ENCODE measurements around the gene TSGA10IP. TPM values are rescaled to one million over a fixed set of nuclear protein-coding genes. Genes with fewer than 3 reads are reported as not detected.

The TSGA10IP gene
- total RNA-seq, 2 donors from 2014 or later: 0.97 to 5.6 TPM

DNA sequence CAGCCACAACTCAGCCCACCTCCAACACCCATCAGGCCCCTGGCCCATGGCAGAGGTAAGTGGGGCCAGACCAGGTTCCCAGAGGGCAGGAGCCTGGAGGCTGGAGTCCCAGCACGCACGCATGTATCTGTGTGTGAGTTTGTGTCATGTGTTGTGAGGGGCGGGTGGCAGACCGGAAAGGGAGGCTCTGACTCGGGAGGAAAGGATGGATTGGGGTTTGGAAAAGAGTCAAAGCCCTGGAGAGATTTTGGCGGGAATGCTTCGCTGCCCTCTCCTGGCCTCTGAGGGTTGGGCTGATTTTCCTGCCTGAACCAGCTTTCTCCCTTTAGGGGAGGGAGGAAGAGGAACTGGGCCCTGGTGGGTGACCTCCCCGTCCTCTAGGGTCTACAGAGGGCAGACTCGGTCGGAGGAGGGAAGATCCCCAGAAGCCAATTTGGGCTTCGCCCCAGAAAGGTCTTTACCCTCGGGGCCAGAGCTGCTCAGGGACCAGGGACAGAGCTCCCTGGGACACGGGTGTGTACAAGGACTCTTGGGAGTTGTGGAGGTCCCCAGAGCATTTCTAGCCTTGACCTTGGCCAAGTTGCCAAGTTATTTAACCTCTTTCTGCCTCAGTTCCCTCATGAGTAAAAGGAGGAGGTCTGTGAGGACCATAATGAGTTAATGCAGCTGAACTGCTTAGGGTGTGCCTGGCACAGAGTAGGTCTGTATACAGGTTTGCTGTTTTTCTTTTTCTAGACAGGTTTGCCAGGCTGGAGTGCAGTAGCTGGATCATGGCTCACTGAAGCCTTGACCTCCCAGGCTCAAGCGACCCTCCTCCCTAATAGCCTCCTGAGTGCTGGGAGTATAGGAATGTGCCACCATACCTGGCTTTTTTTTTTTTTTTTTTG is 33.4 kb upstream of the TSGA10IP start:
- Mint-ChIP-seq H3K4me3 (no peak overlapping the region), H3K27ac (no peak overlapping the region), H3K4me1 (peaks cover 5% of the 10 kb centered on the region), H3K27me3 (ENCODE audit: insufficient read depth) (peaks cover 42% of the 10 kb centered on the region), H3K36me3 (ENCODE audit: low read depth) (no peaks in the 10 kb centered on the region), H3K9me3 (no peaks in the 10 kb centered on the region)
- peaks cover 13% of the 10 kb centered on the region for H3K27me3 ChIP-seq (ENCODE audit: control insufficient read depth, insufficient read depth, low read length, poor library complexity, severe bottlenecking)
- 49 to 87% methylated on average over 3 to 13 of the region's 14 CpGs for WGBS, 2 experiments (ENCODE audit: insufficient coverage in 1 of 2, insufficient read length in 1 of 2)
- H3K4me1 ChIP-seq (ENCODE audit: control insufficient read depth, insufficient read depth, low read length): no peaks in the 10 kb centered on the region
- H3K4me3 ChIP-seq (ENCODE audit: low read length): no peak overlapping the region
- DNase-seq: peak; percentile 88
- H3K9me3 ChIP-seq (ENCODE audit: control insufficient read depth, low read length): no peaks in the 10 kb centered on the region
- no peak overlapping the region for H3K9ac ChIP-seq (ENCODE audit: extremely low read depth, low read length, poor library complexity, severe bottlenecking)
- TF ChIP-seq, protein P1, sequence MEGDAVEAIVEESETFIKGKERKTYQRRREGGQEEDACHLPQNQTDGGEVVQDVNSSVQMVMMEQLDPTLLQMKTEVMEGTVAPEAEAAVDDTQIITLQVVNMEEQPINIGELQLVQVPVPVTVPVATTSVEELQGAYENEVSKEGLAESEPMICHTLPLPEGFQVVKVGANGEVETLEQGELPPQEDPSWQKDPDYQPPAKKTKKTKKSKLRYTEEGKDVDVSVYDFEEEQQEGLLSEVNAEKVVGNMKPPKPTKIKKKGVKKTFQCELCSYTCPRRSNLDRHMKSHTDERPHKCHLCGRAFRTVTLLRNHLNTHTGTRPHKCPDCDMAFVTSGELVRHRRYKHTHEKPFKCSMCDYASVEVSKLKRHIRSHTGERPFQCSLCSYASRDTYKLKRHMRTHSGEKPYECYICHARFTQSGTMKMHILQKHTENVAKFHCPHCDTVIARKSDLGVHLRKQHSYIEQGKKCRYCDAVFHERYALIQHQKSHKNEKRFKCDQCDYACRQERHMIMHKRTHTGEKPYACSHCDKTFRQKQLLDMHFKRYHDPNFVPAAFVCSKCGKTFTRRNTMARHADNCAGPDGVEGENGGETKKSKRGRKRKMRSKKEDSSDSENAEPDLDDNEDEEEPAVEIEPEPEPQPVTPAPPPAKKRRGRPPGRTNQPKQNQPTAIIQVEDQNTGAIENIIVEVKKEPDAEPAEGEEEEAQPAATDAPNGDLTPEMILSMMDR (conservative IDR thresholded peaks at IDR 0.05): peak; percentile 68
- H3K27ac ChIP-seq (ENCODE audit: low read depth, low read length): no peak overlapping the region
- H3K36me3 ChIP-seq (ENCODE audit: control insufficient read depth, insufficient read depth, low read length): peaks cover under 1% of the 10 kb centered on the region

DNA sequence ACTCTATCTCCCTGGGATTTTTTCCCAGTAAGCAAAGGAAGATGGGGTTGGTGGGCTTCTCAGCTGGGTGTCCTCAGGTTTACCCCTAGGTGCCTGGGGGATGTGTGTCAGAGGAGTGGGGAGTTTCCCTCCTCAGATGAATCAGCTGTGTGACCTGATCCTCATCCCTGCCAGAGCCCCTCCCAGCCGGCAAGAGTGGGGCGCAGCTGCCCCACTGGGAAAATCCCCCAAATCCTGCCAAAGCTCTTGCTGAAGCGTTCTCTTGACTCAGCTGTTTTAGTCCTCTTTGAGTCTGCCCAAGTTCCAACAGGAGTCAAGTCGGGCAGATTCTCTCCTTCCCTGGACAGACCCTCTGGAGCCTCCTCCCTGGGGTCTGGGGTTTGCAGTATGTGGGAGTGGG is 32.4 kb upstream of the TSGA10IP start:
- peaks cover 8% of the 10 kb centered on the region for H3K36me3 ChIP-seq (ENCODE audit: control insufficient read depth, insufficient read depth, low read length)
- H3K27ac ChIP-seq (ENCODE audit: low read depth, low read length): no peak overlapping the region
- H3K4me1 ChIP-seq (ENCODE audit: control insufficient read depth, insufficient read depth, low read length): peaks cover 4% of the 10 kb centered on the region
- Mint-ChIP-seq H3K27me3 (ENCODE audit: insufficient read depth) (peaks cover 32% of the 10 kb centered on the region), H3K4me3 (no peak overlapping the region), H3K4me1 (peaks cover 5% of the 10 kb centered on the region), H3K9me3 (no peaks in the 10 kb centered on the region), H3K27ac (no peak overlapping the region), H3K36me3 (ENCODE audit: low read depth) (no peaks in the 10 kb centered on the region)
- WGBS, 2 experiments (ENCODE audit: insufficient coverage in 1 of 2, insufficient read length in 1 of 2): 92 to 93% methylated on average over 4 of the region's 4 CpGs
- H3K27me3 ChIP-seq (ENCODE audit: control insufficient read depth, insufficient read depth, low read length, poor library complexity, severe bottlenecking): peaks cover 11% of the 10 kb centered on the region
- H3K4me3 ChIP-seq (ENCODE audit: low read length): no peak overlapping the region
- TF ChIP-seq, protein P1 (conservative IDR thresholded peaks at IDR 0.05): no peak
- no peak overlapping the region for H3K9ac ChIP-seq (ENCODE audit: extremely low read depth, low read length, poor library complexity, severe bottlenecking)
- DNase-seq: peak; percentile 34
- no peaks in the 10 kb centered on the region for H3K9me3 ChIP-seq (ENCODE audit: control insufficient read depth, low read length)

DNA sequence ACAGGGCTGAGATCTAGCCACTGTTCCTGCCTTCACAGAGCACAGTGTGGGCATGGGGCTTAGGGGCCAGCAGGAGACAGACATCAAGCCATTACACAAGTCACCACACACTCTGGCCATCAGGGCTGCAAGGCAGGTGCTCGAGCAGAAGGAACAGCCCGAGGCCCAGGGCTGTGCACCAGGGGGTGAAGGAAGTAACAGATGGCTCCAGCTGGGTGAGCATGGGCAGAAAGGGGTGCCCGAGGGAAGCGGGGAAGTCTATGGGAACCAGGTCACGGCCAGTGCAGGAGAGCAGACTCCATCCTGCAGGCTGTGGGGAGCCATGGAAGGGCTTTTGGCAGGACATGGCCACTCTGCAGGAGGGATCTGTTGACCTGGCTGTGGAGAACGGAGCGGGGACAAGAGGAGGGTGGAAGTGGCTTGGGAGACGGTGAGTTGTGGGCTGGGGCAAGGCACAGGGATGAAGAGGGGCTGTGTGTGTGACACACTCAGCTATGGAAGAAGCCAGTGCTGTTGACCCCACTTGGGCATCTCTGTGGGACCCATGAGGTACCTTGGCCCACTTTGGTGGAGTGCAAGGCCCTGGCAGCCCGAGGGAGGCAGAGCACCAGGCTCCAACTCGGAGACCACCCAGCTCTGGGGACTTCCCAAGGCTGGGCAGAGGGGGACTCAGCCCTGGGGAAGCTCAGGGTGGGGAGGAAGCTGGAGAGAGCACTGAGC is 30.0 kb upstream of the TSGA10IP start:
- TF ChIP-seq, protein P1 (conservative IDR thresholded peaks at IDR 0.05): no peak
- no peak overlapping the region for H3K27ac ChIP-seq (ENCODE audit: low read depth, low read length)
- Mint-ChIP-seq H3K4me1 (peaks cover 5% of the 10 kb centered on the region), H3K27me3 (ENCODE audit: insufficient read depth) (peaks cover 13% of the 10 kb centered on the region), H3K36me3 (ENCODE audit: low read depth) (no peaks in the 10 kb centered on the region), H3K27ac (peak overlapping the region; percentile 79), H3K9me3 (no peaks in the 10 kb centered on the region), H3K4me3 (no peak overlapping the region)
- 80 to 95% methylated on average over 4 to 10 of the region's 10 CpGs for WGBS, 2 experiments (ENCODE audit: insufficient coverage in 1 of 2, insufficient read length in 1 of 2)
- H3K4me3 ChIP-seq (ENCODE audit: low read length): no peak overlapping the region
- no peaks in the 10 kb centered on the region for H3K27me3 ChIP-seq (ENCODE audit: control insufficient read depth, insufficient read depth, low read length, poor library complexity, severe bottlenecking)
- peaks cover 7% of the 10 kb centered on the region for H3K4me1 ChIP-seq (ENCODE audit: control insufficient read depth, insufficient read depth, low read length)
- H3K9me3 ChIP-seq (ENCODE audit: control insufficient read depth, low read length): no peaks in the 10 kb centered on the region
- peak; percentile 49 for DNase-seq
- H3K9ac ChIP-seq (ENCODE audit: extremely low read depth, low read length, poor library complexity, severe bottlenecking): no peak overlapping the region
- peaks cover 8% of the 10 kb centered on the region for H3K36me3 ChIP-seq (ENCODE audit: control insufficient read depth, insufficient read depth, low read length)
